K562 (cell line): ENCODE measurements around the gene CALHM1. TPM values are rescaled to one million over a fixed set of nuclear protein-coding genes. Genes with fewer than 3 reads are reported as not detected.

Experiments used
- ATAC-seq: fragments of 200-7000 bp; cut with Tn5 transposase; 3 replicates; pipeline ENCODE4 v1.9.1; 2020; ENCODE audit warnings: moderate library complexity
- BruUV-seq: library from RNA; stranded (reverse); fragments of 400-500 nt; replicated peaks from 2 replicates; lab custom pipeline; 2021; lab: Mats Ljungman, UMichigan
- CTCF ChIA-PET: fragments of 300-600 bp; formaldehyde crosslinking; extraction: SDS; loops from one replicate; lab custom pipeline; 2021; ENCODE audit warnings: low intra/inter-chr PET ratio; lab: Yijun Ruan, JAX
- POLR2A ChIA-PET: fragments of 300-600, 350-650 bp; sonication (Branson Sonifier 250); formaldehyde crosslinking; extraction: SDS; loops from one replicate; lab custom pipeline; 2021; ENCODE audit warnings: antibody characterized with exemption, inconsistent platforms; lab: Yijun Ruan, JAX
- DNase-seq, 4 experiments: peaks; one replicate each; pipeline versions ENCODE4 v3.0.0 to v3.0.0-alpha.2; 2011 to 2018; ENCODE audit warnings: low spot score in 3 of 4, mixed read lengths in 3 of 4; ENCODE audit errors: extremely low read depth in 1 of 4
- FAIRE-seq: peaks from 2 replicates; lab custom pipeline; 2011; peaks lifted over from hg19 to GRCh38; lab: Jason Lieb, UNC
- H2AFZ ChIP-seq: 2 replicates; pipeline ENCODE4 v1.6.0; 2011; ENCODE audit warnings: low read depth, low read length, control low read depth, inconsistent platforms
- H3K27ac ChIP-seq: fragments of 200-600 bp; 3 replicates; pipeline ENCODE4 v1.8.0; 2011; ENCODE audit warnings: low read depth, mild to moderate bottlenecking, control low read depth, inconsistent platforms, low read length, moderate library complexity, mixed read lengths; ENCODE audit errors: extremely low read depth
- H3K27me3 ChIP-seq, 2 experiments: fragments of 300-600 bp in 1 of 2; 2 replicates in 1 of 2; 3 replicates in 1 of 2; pipeline versions ENCODE4 v1.6.0 to v1.8.0; 2011; ENCODE audit warnings: inconsistent platforms in 2 of 2, low read length in 2 of 2, mild to moderate bottlenecking in 1 of 2, mixed read lengths in 1 of 2, moderate library complexity in 1 of 2; ENCODE audit not compliant: control insufficient read depth in 2 of 2, insufficient read depth in 2 of 2
- H3K36me3 ChIP-seq: fragments of 300-600 bp; 3 replicates; pipeline ENCODE4 v1.8.0; 2011; ENCODE audit warnings: mild to moderate bottlenecking, low read length, inconsistent platforms; ENCODE audit not compliant: control insufficient read depth, insufficient read depth
- H3K4me1 ChIP-seq, 2 experiments: fragments of 200-600 bp in 1 of 2; replicated peaks in 1 of 2; 2 replicates in 1 of 2; 3 replicates in 1 of 2; pipeline versions ENCODE4 v1.5.1 to v1.8.0; 2011; ENCODE audit warnings: inconsistent platforms in 2 of 2, low read length in 2 of 2, mild to moderate bottlenecking in 1 of 2, mixed read lengths in 1 of 2, moderate library complexity in 1 of 2; ENCODE audit not compliant: control insufficient read depth in 2 of 2, insufficient read depth in 2 of 2
- H3K4me2 ChIP-seq: 2 replicates; pipeline ENCODE4 v1.6.1; 2011; ENCODE audit warnings: low read length, control low read depth, inconsistent platforms, mixed read lengths; ENCODE audit not compliant: insufficient read depth
- H3K4me3 ChIP-seq: fragments of 200-600 bp; sonication (generic), shearing (Covaris generic); 2 replicates; pipeline ENCODE4 v1.5.1; 2016; ENCODE audit warnings: control low read depth, inconsistent platforms
- H3K79me2 ChIP-seq: fragments of 200-600 bp; 3 replicates; pipeline ENCODE4 v1.8.0; 2011; ENCODE audit warnings: low read length, inconsistent platforms; ENCODE audit not compliant: control insufficient read depth, insufficient read depth
- H3K9ac ChIP-seq, 2 experiments: 2 replicates each; pipeline versions ENCODE4 v1.6.0 to v1.6.1; 2011; ENCODE audit warnings: low read depth in 2 of 2, low read length in 2 of 2, control low read depth in 1 of 2, inconsistent platforms in 1 of 2, mild to moderate bottlenecking in 1 of 2, mixed read lengths in 1 of 2; ENCODE audit not compliant: insufficient read depth in 1 of 2
- H3K9me1 ChIP-seq: one replicate; pipeline ENCODE4 v1.6.0; 2011; ENCODE audit warnings: inconsistent platforms, mild to moderate bottlenecking, low read length, moderate library complexity; ENCODE audit not compliant: control insufficient read depth, insufficient read depth
- H3K9me3 ChIP-seq: replicated peaks from 2 replicates; pipeline ENCODE4 v1.5.1; 2011; ENCODE audit warnings: low read depth, low read length, inconsistent platforms; ENCODE audit not compliant: control insufficient read depth, insufficient read depth
- H4K20me1 ChIP-seq: replicated peaks from 2 replicates; pipeline ENCODE4 v1.6.1; 2011; ENCODE audit warnings: low read length, inconsistent platforms, mixed read lengths; ENCODE audit not compliant: control insufficient read depth, insufficient read depth
- AFF1 ChIP-seq, 2 experiments: fragments of 450-650 bp; IDR thresholded peaks; 2 replicates each; pipeline ENCODE4 v1.6.1; 2018; ENCODE audit warnings: mild to moderate bottlenecking in 2 of 2, low read depth in 1 of 2; ENCODE audit not compliant: partially characterized antibody in 2 of 2
- DPF2 ChIP-seq: fragments of 450-650 bp; IDR thresholded peaks from 2 replicates; pipeline ENCODE4 v1.6.1; 2016
- HMBOX1 ChIP-seq: sonication (generic); IDR thresholded peaks from 2 replicates; pipeline ENCODE4 v1.6.1; 2016
- PKNOX1 ChIP-seq: fragments of 450-650 bp; IDR thresholded peaks from 2 replicates; pipeline ENCODE4 v1.6.1; 2016
- SMAD4 ChIP-seq: fragments of 250-450 bp; sonication (Bioruptor Pico); conservative IDR thresholded peaks from 2 replicates; pipeline ENCODE4 v1.8.0; 2021; ENCODE audit warnings: inconsistent platforms, mild to moderate bottlenecking, moderate library complexity
- ZNF707 ChIP-seq: fragments of 250-450 bp; sonication (Bioruptor Pico); conservative IDR thresholded peaks from 2 replicates; pipeline ENCODE4 v1.8.0; 2022; ENCODE audit warnings: inconsistent platforms, mild to moderate bottlenecking, moderate library complexity
- WGBS: fragments of 100-300 bp; shearing (Covaris generic); methylation state at CpG from one replicate; pipeline ENCODE4 v1.1.6; 2016; ENCODE audit warnings: low coverage, mixed read lengths; ENCODE audit not compliant: insufficient coverage; ENCODE audit errors: missing lambda C conversion rate; 5-methylcytosine and 5-hydroxymethylcytosine counted together
- in situ Hi-C: fragments of 300-500 bp; cut with MboI; formaldehyde crosslinking; loops from 4 replicates; pipeline ENCODE4 v1.15.0; 2018; ENCODE audit warnings: inconsistent platforms, mixed read lengths
- intact Hi-C: fragments of 100-400 bp; cut with micrococcal nuclease; formaldehyde crosslinking; loops from 2 replicates; pipeline ENCODE4 v1.14.2; 2022
- polyA plus RNA-seq, 8 experiments: library from polyadenylated mRNA; depleted of rRNA in 4 of 8; stranded (reverse) in 5 of 8; unstranded in 3 of 8; fragments of >200 nt; fragmentation: Nextera tagmentation in 2 of 8; fragmentation: Illumina TruSeq in 1 of 8; extraction: Ambion mirVana in 2 of 8; extraction: Trizol in 1 of 8; gene quantifications; 2 replicates each; pipeline versions ENCODE4 v1.2.1 to v1.2.3, GENCODE V29; 2011 to 2014; ENCODE audit warnings: inconsistent platforms in 1 of 8, missing spikeins in 1 of 8
- total RNA-seq, 7 experiments: library from RNA; depleted of rRNA in 6 of 7; stranded (reverse); fragments of >200 nt in 6 of 7; fragmentation: Illumina TruSeq in 2 of 7; extraction: Trizol in 2 of 7; gene quantifications; 2 replicates each; pipeline versions ENCODE4 v1.2.1 to v1.2.3, GENCODE V29; 2011 to 2021; ENCODE audit warnings: low replicate concordance in 1 of 7
- TF ChIP-seq, protein P1 (sequence below): fragments of 250-450 bp; sonication (Bioruptor Pico); IDR thresholded peaks from 2 replicates; pipeline ENCODE4 v1.4.0; 2020; ENCODE audit warnings: mild to moderate bottlenecking

CALHM1 gene
- total and polyA plus RNA-seq, 9 of the 15 experiments (the other 6 are each of a cell fraction or from before 2014, with no cell fraction given), result 0.03 TPM; not detected in 8

DNA sequence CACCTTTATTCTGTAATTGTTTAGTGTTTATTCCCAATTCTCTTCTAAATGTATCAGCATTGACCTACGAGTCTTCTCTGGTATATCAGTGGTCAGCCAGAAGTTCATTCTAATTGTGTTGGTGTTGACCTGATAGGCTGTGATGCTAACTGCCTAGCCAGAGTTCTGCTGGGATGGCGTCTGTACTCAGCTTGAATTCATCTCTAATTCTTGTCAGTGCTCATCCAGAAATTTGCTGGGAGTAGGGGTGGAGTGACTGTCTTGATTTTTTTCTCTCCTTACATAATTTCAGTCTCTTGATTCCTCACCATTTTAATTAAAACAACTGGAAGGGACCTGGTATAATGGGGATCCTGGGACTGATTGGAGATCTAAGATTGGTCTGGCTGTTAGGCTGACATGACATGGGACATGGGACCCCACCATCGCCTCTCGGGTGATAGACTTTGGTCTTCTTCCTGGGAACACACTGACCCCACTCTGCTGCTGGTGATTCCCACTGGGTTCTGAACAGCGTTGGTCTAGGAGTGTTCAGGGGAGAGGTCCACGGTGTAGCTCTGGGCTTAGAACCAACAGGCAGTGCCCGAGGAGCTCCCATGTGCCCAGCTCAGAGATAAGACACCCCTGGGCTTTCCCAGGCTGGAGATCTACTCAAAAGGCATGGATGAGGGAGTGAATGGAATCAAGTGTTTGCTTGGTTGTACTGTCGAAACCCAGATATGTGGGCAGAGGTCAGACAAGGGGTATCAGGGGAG, 38.6 kb upstream of the CALHM1 start:
- Histone ChIP-seq H3K27me3 (peaks cover 23 to 56% of the 10 kb centered on the region in 2 experiments; a peak in 4 of 5 replicates), H3K4me2 (no peak overlapping the region), H4K20me1 (no peaks in the 10 kb centered on the region), H3K9me3 (no peaks in the 10 kb centered on the region), H3K9ac (no peak overlapping the region), H3K27ac (no peak overlapping the region), H3K79me2 (no peaks in the 10 kb centered on the region), H3K9me1 (no peaks in the 10 kb centered on the region), H3K36me3 (no peaks in the 10 kb centered on the region), H2AFZ (no peak overlapping the region), H3K4me3 (no peak overlapping the region), H3K4me1 (peaks cover 0 to 14% of the 10 kb centered on the region in 2 experiments; a peak in 2 of 5 replicates)
- POLR2A ChIA-PET, result interaction anchor here (0.7 kb wide), 1 partner anchor 13 kb away, joined by 3 read pairs; no protein-coding TSS in a partner anchor
- CTCF ChIA-PET, result no interaction called here
- TF ChIP-seq ZNF707 (CRISPR knock-in tag) (no peak), SMAD4 (CRISPR knock-in tag) (no peak), HMBOX1 (no peak), PKNOX1 (no peak), AFF1 (IDR thresholded peaks at IDR 0.05; ENCODE audit: low read depth in 1 of 2, partially characterized antibody in 2 of 2) (no peak), DPF2 (no peak)
- TF ChIP-seq, protein P1, sequence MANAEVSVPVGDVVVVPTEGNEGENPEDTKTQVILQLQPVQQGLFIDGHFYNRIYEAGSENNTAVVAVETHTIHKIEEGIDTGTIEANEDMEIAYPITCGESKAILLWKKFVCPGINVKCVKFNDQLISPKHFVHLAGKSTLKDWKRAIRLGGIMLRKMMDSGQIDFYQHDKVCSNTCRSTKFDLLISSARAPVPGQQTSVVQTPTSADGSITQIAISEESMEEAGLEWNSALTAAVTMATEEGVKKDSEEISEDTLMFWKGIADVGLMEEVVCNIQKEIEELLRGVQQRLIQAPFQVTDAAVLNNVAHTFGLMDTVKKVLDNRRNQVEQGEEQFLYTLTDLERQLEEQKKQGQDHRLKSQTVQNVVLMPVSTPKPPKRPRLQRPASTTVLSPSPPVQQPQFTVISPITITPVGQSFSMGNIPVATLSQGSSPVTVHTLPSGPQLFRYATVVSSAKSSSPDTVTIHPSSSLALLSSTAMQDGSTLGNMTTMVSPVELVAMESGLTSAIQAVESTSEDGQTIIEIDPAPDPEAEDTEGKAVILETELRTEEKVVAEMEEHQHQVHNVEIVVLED (CRISPR knock-in tag), result no peak
- in situ Hi-C loops (no loop called here), intact Hi-C loops (no loop called here)
- DNase-seq, result no peak
- WGBS, result 7% methylated on average over 4 of the region's 8 CpGs
- BruUV-seq, result no TSS peak
- no peak for ATAC-seq
- no peak for FAIRE-seq
